HEK293 (cell line): ENCODE results near the gene PAK2.

ENCODE experiments used
- CTCF ChIA-PET: fragments of 350-600 bp; formaldehyde crosslinking; extraction: SDS; loops from one replicate; lab custom pipeline; 2021; ENCODE audit warnings: antibody characterized with exemption; lab: Yijun Ruan, JAX
- POLR2A ChIA-PET: fragments of 300-600 bp; formaldehyde crosslinking; extraction: SDS; loops from one replicate; lab custom pipeline; 2020; ENCODE audit warnings: antibody characterized with exemption, inconsistent platforms; lab: Yijun Ruan, JAX
- H3K27ac ChIP-seq: fragments of 200-500 bp; sonication (Bioruptor generic); 2 replicates; pipeline ENCODE4 v1.5.1; 2014; ENCODE audit warnings: low read depth, low read length, control low read depth, inconsistent platforms; ENCODE audit errors: extremely low read depth
- H3K36me3 ChIP-seq, 2 experiments: fragments of 200-500 bp in 1 of 2; sonication (Bioruptor generic) in 1 of 2; 1 replicate in 1 of 2; 2 replicates in 1 of 2; pipeline ENCODE4 v1.5.1; 2014 to 2017; ENCODE audit warnings: inconsistent platforms in 2 of 2, low read length in 2 of 2; ENCODE audit not compliant: control insufficient read depth in 2 of 2, insufficient read depth in 1 of 2
- H3K4me1 ChIP-seq: fragments of 200-500 bp; sonication (Bioruptor generic); 2 replicates; pipeline ENCODE4 v1.5.1; 2014; ENCODE audit warnings: mild to moderate bottlenecking, low read length, inconsistent platforms; ENCODE audit not compliant: control insufficient read depth, insufficient read depth
- H3K4me3 ChIP-seq: 2 replicates; pipeline ENCODE4 v1.5.1; 2011; ENCODE audit warnings: low read depth, mild to moderate bottlenecking, control low read depth, low read length, moderate library complexity
- H3K9me3 ChIP-seq: fragments of 200-500 bp; sonication (Bioruptor generic); 2 replicates; pipeline ENCODE4 v1.5.1; 2014; ENCODE audit warnings: low read depth, low read length, inconsistent platforms; ENCODE audit not compliant: control insufficient read depth, insufficient read depth
- EGR2 ChIP-seq: fragments of 450-650 bp; formaldehyde crosslinking; IDR thresholded peaks from 2 replicates; pipeline ENCODE4 v1.5.1; 2016; ENCODE audit warnings: low read depth, missing biosample characterization, missing genetic modification characterization
- GLI4 ChIP-seq: fragments of 450-650 bp; formaldehyde crosslinking; IDR thresholded peaks from 2 replicates; pipeline ENCODE4 v1.5.1; 2016; ENCODE audit warnings: missing biosample characterization, missing genetic modification characterization
- GLIS2 ChIP-seq: fragments of 450-650 bp; formaldehyde crosslinking; IDR thresholded peaks from 2 replicates; pipeline ENCODE4 v1.5.1; 2016; ENCODE audit warnings: missing biosample characterization, missing genetic modification characterization
- KLF1 ChIP-seq: fragments of 450-650 bp; formaldehyde crosslinking; IDR thresholded peaks from 2 replicates; pipeline ENCODE4 v1.5.1; 2016; ENCODE audit warnings: missing biosample characterization, missing genetic modification characterization
- KLF10 ChIP-seq: fragments of 450-650 bp; IDR thresholded peaks from 2 replicates; pipeline ENCODE4 v1.5.1; 2018; ENCODE audit warnings: missing biosample characterization, mild to moderate bottlenecking, missing genetic modification characterization
- KLF17 ChIP-seq: fragments of 450-650 bp; formaldehyde crosslinking; IDR thresholded peaks from 2 replicates; pipeline ENCODE4 v1.5.1; 2016; ENCODE audit warnings: missing biosample characterization, missing genetic modification characterization
- KLF8 ChIP-seq: fragments of 450-650 bp; formaldehyde crosslinking; IDR thresholded peaks from 2 replicates; pipeline ENCODE4 v1.5.1; 2016; ENCODE audit warnings: missing biosample characterization, missing genetic modification characterization
- KLF9 ChIP-seq: fragments of 450-650 bp; formaldehyde crosslinking; IDR thresholded peaks from 2 replicates; pipeline ENCODE4 v1.5.1; 2016; ENCODE audit warnings: missing biosample characterization, missing genetic modification characterization, low read depth
- MZF1 ChIP-seq: fragments of 450-650 bp; formaldehyde crosslinking; IDR thresholded peaks from 2 replicates; pipeline ENCODE4 v1.5.1; 2017; ENCODE audit warnings: missing biosample characterization, missing genetic modification characterization, borderline replicate concordance
- PATZ1 ChIP-seq: fragments of 450-650 bp; formaldehyde crosslinking; IDR thresholded peaks from 2 replicates; pipeline ENCODE4 v1.5.1; 2016; ENCODE audit warnings: missing biosample characterization, missing genetic modification characterization
- PRDM6 ChIP-seq: fragments of 450-650 bp; formaldehyde crosslinking; IDR thresholded peaks from 2 replicates; pipeline ENCODE4 v1.5.1; 2017; ENCODE audit warnings: missing biosample characterization, missing genetic modification characterization
- SALL2 ChIP-seq: fragments of 450-650 bp; formaldehyde crosslinking; IDR thresholded peaks from 2 replicates; pipeline ENCODE4 v1.5.0; 2017; ENCODE audit warnings: missing biosample characterization, mild to moderate bottlenecking, missing genetic modification characterization, borderline replicate concordance
- ZEB2 ChIP-seq: fragments of 450-650 bp; formaldehyde crosslinking; IDR thresholded peaks from 2 replicates; pipeline ENCODE4 v1.5.1; 2016; ENCODE audit warnings: missing biosample characterization, missing genetic modification characterization
- ZNF112 ChIP-seq: fragments of 450-650 bp; formaldehyde crosslinking; IDR thresholded peaks from 2 replicates; pipeline ENCODE4 v1.5.0; 2017; ENCODE audit warnings: missing biosample characterization, missing genetic modification characterization
- ZNF121 ChIP-seq: fragments of 450-650 bp; formaldehyde crosslinking; IDR thresholded peaks from 2 replicates; pipeline ENCODE4 v1.5.1; 2016; ENCODE audit warnings: missing biosample characterization, missing genetic modification characterization
- ZNF16 ChIP-seq: fragments of 450-650 bp; formaldehyde crosslinking; IDR thresholded peaks from 2 replicates; pipeline ENCODE4 v1.5.1; 2016; ENCODE audit warnings: low read depth, missing biosample characterization, missing genetic modification characterization
- ZNF18 ChIP-seq: fragments of 450-650 bp; formaldehyde crosslinking; IDR thresholded peaks from 2 replicates; pipeline ENCODE4 v1.5.1; 2016; ENCODE audit warnings: missing biosample characterization, missing genetic modification characterization
- ZNF211 ChIP-seq: fragments of 450-650 bp; formaldehyde crosslinking; IDR thresholded peaks from 2 replicates; pipeline ENCODE4 v1.5.1; 2016; ENCODE audit warnings: low read depth, missing biosample characterization, missing genetic modification characterization
- ZNF223 ChIP-seq: fragments of 450-650 bp; formaldehyde crosslinking; IDR thresholded peaks from 2 replicates; pipeline ENCODE4 v1.5.1; 2016; ENCODE audit warnings: missing biosample characterization, missing genetic modification characterization
- ZNF239 ChIP-seq: fragments of 450-650 bp; formaldehyde crosslinking; IDR thresholded peaks from 2 replicates; pipeline ENCODE4 v1.5.1; 2016; ENCODE audit warnings: missing biosample characterization, missing genetic modification characterization
- ZNF292 ChIP-seq: fragments of 450-650 bp; formaldehyde crosslinking; IDR thresholded peaks from 2 replicates; pipeline ENCODE4 v1.5.1; 2016; ENCODE audit warnings: low read depth, missing biosample characterization, missing genetic modification characterization, borderline replicate concordance
- ZNF362 ChIP-seq: fragments of 450-650 bp; formaldehyde crosslinking; IDR thresholded peaks from 2 replicates; pipeline ENCODE4 v1.5.1; 2016; ENCODE audit warnings: missing biosample characterization, missing genetic modification characterization
- ZNF394 ChIP-seq: fragments of 450-650 bp; formaldehyde crosslinking; IDR thresholded peaks from 2 replicates; pipeline ENCODE4 v1.5.1; 2016; ENCODE audit warnings: missing biosample characterization, missing genetic modification characterization, mild to moderate bottlenecking, moderate library complexity, borderline replicate concordance
- ZNF48 ChIP-seq: fragments of 450-650 bp; formaldehyde crosslinking; IDR thresholded peaks from 2 replicates; pipeline ENCODE4 v1.5.1; 2016; ENCODE audit warnings: missing biosample characterization, missing genetic modification characterization
- ZNF530 ChIP-seq: fragments of 450-650 bp; formaldehyde crosslinking; IDR thresholded peaks from 2 replicates; pipeline ENCODE4 v1.5.1; 2016; ENCODE audit warnings: low read depth, missing biosample characterization, missing genetic modification characterization
- ZNF544 ChIP-seq: fragments of 450-650 bp; formaldehyde crosslinking; IDR thresholded peaks from 2 replicates; pipeline ENCODE4 v1.5.0; 2017; ENCODE audit warnings: missing biosample characterization, missing genetic modification characterization
- ZNF571 ChIP-seq: fragments of 450-650 bp; formaldehyde crosslinking; IDR thresholded peaks from 2 replicates; pipeline ENCODE4 v1.5.0; 2017; ENCODE audit warnings: missing biosample characterization, missing genetic modification characterization
- ZNF704 ChIP-seq: fragments of 450-650 bp; formaldehyde crosslinking; IDR thresholded peaks from 2 replicates; pipeline ENCODE4 v1.5.1; 2016; ENCODE audit warnings: missing biosample characterization, missing genetic modification characterization
- ZNF776 ChIP-seq: fragments of 450-650 bp; formaldehyde crosslinking; IDR thresholded peaks from 2 replicates; pipeline ENCODE4 v1.5.0; 2017; ENCODE audit warnings: missing biosample characterization, missing genetic modification characterization, borderline replicate concordance
- ZSCAN16 ChIP-seq: fragments of 450-650 bp; formaldehyde crosslinking; IDR thresholded peaks from 2 replicates; pipeline ENCODE4 v1.5.1; 2016; ENCODE audit warnings: missing biosample characterization, missing genetic modification characterization

Gene PAK2

GRCh38 chr3:196694941-196695848 is 44.5 kb upstream of the PAK2 start:
- H3K4me1 ChIP-seq = no peaks in the 10 kb centered on the region
- H3K36me3 ChIP-seq = no peaks in the 10 kb centered on the region
- ChIA-PET CTCF (interaction anchor here (0.7 kb wide), 1 partner anchor 11 kb away, joined by 4 read pairs; no protein-coding TSS in a partner anchor), POLR2A (no interaction called here)
- no peak overlapping the region for H3K27ac ChIP-seq
- H3K9me3 ChIP-seq = no peaks in the 10 kb centered on the region
- no peak overlapping the region for H3K4me3 ChIP-seq
- TF ChIP-seq ZNF530 (tag by site-specific recombination) (peak; percentile 75; the same call in 1 of the 2 replicates), ZNF394 (tag by site-specific recombination) (no peak), ZNF18 (tag by site-specific recombination) (peak; percentile 40; the same call in 1 of the 2 replicates), ZNF16 (tag by site-specific recombination) (no peak), KLF1 (tag by site-specific recombination) (peak; percentile 99), GLI4 (no peak), KLF10 (no peak), MZF1 (no peak), KLF8 (peak; percentile 96), ZNF362 (tag by site-specific recombination) (no peak), KLF9 (peak; percentile 63), ZNF223 (tag by site-specific recombination) (no peak), ZNF571 (0 out of 2 replicates have a peak, but pooled peaks have one; percentile 42), EGR2 (tag by site-specific recombination) (peak; percentile 98), ZNF704 (tag by site-specific recombination) (no peak), ZNF776 (no peak), ZNF211 (no peak), ZNF112 (no peak), ZNF48 (tag by site-specific recombination) (no peak), ZNF544 (no peak), ZNF239 (tag by site-specific recombination) (no peak), ZNF292 (no peak), ZSCAN16 (tag by site-specific recombination) (no peak), ZEB2 (tag by site-specific recombination) (no peak), GLIS2 (tag by site-specific recombination) (no peak), SALL2 (tag by site-specific recombination) (no peak), KLF17 (tag by site-specific recombination) (no peak), ZNF121 (no peak), PRDM6 (tag by site-specific recombination) (no peak), PATZ1 (tag by site-specific recombination) (no peak)
